ENCODE results near the gene MYO5B. TPM values are rescaled to one million over a fixed set of nuclear protein-coding genes. Genes with fewer than 3 reads are reported as not detected.

The MYO5B gene
- polyA plus RNA-seq, 1 of the 3 experiments (the other 2 are of a cell fraction) = 1.3 TPM

- ChIA-PET CTCF (interaction anchor here (0.8 to 1.5 kb wide), 4 partner anchors 10 to 347 kb away, joined by 3 to 8 read pairs (median 3); no protein-coding TSS in a partner anchor), POLR2A (no interaction called here)
- Histone ChIP-seq H3K4me2 (no peak overlapping the region), H3K9me3 (no peaks in the 10 kb centered on the region), H3K27ac (ENCODE audit: low read depth in 2 of 2, low read length in 1 of 2) (no peak overlapping the region), H3K36me3 (replicated peaks in 1 of 2; ENCODE audit: control insufficient read depth in 1 of 2, insufficient read depth in 2 of 2, low read length in 1 of 2) (no peaks in the 10 kb centered on the region), H3K79me2 (ENCODE audit: insufficient read depth) (no peaks in the 10 kb centered on the region), H3F3A (replicated peaks; ENCODE audit: insufficient read depth) (peaks cover 9% of the 10 kb centered on the region), H3K9ac (no peak overlapping the region), H3K27me3 (ENCODE audit: insufficient read depth) (0 out of 2 replicates have a peak, but pooled peaks cover 4% of the 10 kb centered on the region), H3K4me1 (ENCODE audit: control insufficient read depth in 1 of 2, insufficient read depth in 2 of 2, low read depth in 1 of 2, low read length in 1 of 2) (peaks cover 0 to 6% of the 10 kb centered on the region in 2 experiments; a peak in 1 of 4 replicates), H3K9me2 (no peaks in the 10 kb centered on the region), H3K4me3 (ENCODE audit: low read depth in 2 of 2, low read length in 1 of 2) (no peak overlapping the region), H4K20me1 (ENCODE audit: insufficient read depth) (no peaks in the 10 kb centered on the region), H2AFZ (ENCODE audit: low read depth) (no peak overlapping the region)
- DNase-seq = peak; percentile 57
- TF ChIP-seq RAD21 (IDR thresholded peaks at IDR 0.05; ENCODE audit: low read length) = peak; percentile 62
- no peak for TF ChIP-seq GABPA (IDR thresholded peaks at IDR 0.05; ENCODE audit: low read depth)
- TF ChIP-seq CTCF (IDR thresholded peaks at IDR 0.05) = peak; percentile 60
- TF ChIP-seq SMC3 (IDR thresholded peaks at IDR 0.05; ENCODE audit: low read depth, low read length) = peak; percentile 61
- 61% methylated on average over 3 of the region's 3 CpGs for WGBS (ENCODE audit: low lambda C conversion rate)
Observed at GRCh38 chr18:50009773-50010335, 185.1 kb downstream of the MYO5B start.

GRCh38 chr18:50008306-50008705 is 186.6 kb downstream of the MYO5B start:
- ChIA-PET POLR2A (no interaction called here), CTCF (no interaction called here)
- Histone ChIP-seq H2AFZ (ENCODE audit: low read depth) (no peak overlapping the region), H3K4me2 (no peak overlapping the region), H3K9me2 (no peaks in the 10 kb centered on the region), H3K4me3 (ENCODE audit: low read depth in 2 of 2, low read length in 1 of 2) (no peak overlapping the region), H3K9ac (no peak overlapping the region), H3F3A (replicated peaks; ENCODE audit: insufficient read depth) (peaks cover 9% of the 10 kb centered on the region), H3K79me2 (ENCODE audit: insufficient read depth) (no peaks in the 10 kb centered on the region), H3K36me3 (replicated peaks in 1 of 2; ENCODE audit: control insufficient read depth in 1 of 2, insufficient read depth in 2 of 2, low read length in 1 of 2) (no peaks in the 10 kb centered on the region), H3K27ac (ENCODE audit: low read depth in 2 of 2, low read length in 1 of 2) (no peak overlapping the region), H3K4me1 (ENCODE audit: control insufficient read depth in 1 of 2, insufficient read depth in 2 of 2, low read depth in 1 of 2, low read length in 1 of 2) (peaks cover 0 to 6% of the 10 kb centered on the region in 2 experiments; a peak in 1 of 4 replicates), H3K27me3 (ENCODE audit: insufficient read depth) (no peaks in the 10 kb centered on the region), H4K20me1 (ENCODE audit: insufficient read depth) (no peaks in the 10 kb centered on the region), H3K9me3 (no peaks in the 10 kb centered on the region)
- WGBS (ENCODE audit: low lambda C conversion rate) = 33% methylated on average over 3 of the region's 3 CpGs
- TF ChIP-seq ELF1 (IDR thresholded peaks at IDR 0.05) (no peak), ZBTB33 (IDR thresholded peaks at IDR 0.05; ENCODE audit: borderline replicate concordance, low read depth) (no peak), POLR2AphosphoS5 (IDR thresholded peaks at IDR 0.05; ENCODE audit: low read depth, low read length) (no peak), GABPA (IDR thresholded peaks at IDR 0.05; ENCODE audit: low read depth) (no peak), YY1 (IDR thresholded peaks at IDR 0.05; ENCODE audit: low read depth) (no peak), USF1 (IDR thresholded peaks at IDR 0.05; ENCODE audit: borderline replicate concordance, low read depth) (no peak), CTCF (IDR thresholded peaks at IDR 0.05) (no peak), NFIC (IDR thresholded peaks at IDR 0.05; ENCODE audit: borderline replicate concordance) (no peak)
- DNase-seq = no peak

All from SK-N-SH (cell line).